Measurements from ENCODE around the gene ZNF804A. TPM values are rescaled to one million over a fixed set of nuclear protein-coding genes. Genes with fewer than 3 reads are reported as not detected.

Gene ZNF804A
- total RNA-seq, 2 experiments from 2014 or later: not detected

GRCh38 chr2:184554736-184555135 lies 43.6 kb upstream of the ZNF804A start:
- Mint-ChIP-seq H3K36me3 (ENCODE audit: low read depth) (no peaks in the 10 kb centered on the region), H3K9me3 (no peaks in the 10 kb centered on the region), H3K27ac (no peak overlapping the region), H3K4me1 (ENCODE audit: low read depth) (no peaks in the 10 kb centered on the region), H3K27me3 (no peaks in the 10 kb centered on the region), H3K4me3 (no peak overlapping the region)
- no peaks in the 10 kb centered on the region for H3K27me3 ChIP-seq (ENCODE audit: control insufficient read depth in 1 of 2, insufficient read depth in 2 of 2, low read length in 2 of 2)
- CTCF ChIA-PET: no interaction called here
- H3K27ac ChIP-seq (ENCODE audit: low read depth in 1 of 2, low read length in 2 of 2): no peak overlapping the region
- H3K4me3 ChIP-seq (ENCODE audit: low read length): no peak overlapping the region
- H3K36me3 ChIP-seq (ENCODE audit: insufficient read depth, low read length): no peaks in the 10 kb centered on the region
- no peaks in the 10 kb centered on the region for H3K9me3 ChIP-seq (ENCODE audit: control insufficient read depth in 1 of 2, insufficient read depth in 1 of 2, low read length in 2 of 2)
- DNase-seq: no peak
- H3K4me1 ChIP-seq (ENCODE audit: insufficient read depth, low read length): no peaks in the 10 kb centered on the region
- intact Hi-C loops (cut with DNase I, micrococcal nuclease): no loop called here
- no peak for ATAC-seq (ENCODE audit: poor library complexity)
- POLR2A ChIA-PET: no interaction called here
- TF ChIP-seq, protein P1, sequence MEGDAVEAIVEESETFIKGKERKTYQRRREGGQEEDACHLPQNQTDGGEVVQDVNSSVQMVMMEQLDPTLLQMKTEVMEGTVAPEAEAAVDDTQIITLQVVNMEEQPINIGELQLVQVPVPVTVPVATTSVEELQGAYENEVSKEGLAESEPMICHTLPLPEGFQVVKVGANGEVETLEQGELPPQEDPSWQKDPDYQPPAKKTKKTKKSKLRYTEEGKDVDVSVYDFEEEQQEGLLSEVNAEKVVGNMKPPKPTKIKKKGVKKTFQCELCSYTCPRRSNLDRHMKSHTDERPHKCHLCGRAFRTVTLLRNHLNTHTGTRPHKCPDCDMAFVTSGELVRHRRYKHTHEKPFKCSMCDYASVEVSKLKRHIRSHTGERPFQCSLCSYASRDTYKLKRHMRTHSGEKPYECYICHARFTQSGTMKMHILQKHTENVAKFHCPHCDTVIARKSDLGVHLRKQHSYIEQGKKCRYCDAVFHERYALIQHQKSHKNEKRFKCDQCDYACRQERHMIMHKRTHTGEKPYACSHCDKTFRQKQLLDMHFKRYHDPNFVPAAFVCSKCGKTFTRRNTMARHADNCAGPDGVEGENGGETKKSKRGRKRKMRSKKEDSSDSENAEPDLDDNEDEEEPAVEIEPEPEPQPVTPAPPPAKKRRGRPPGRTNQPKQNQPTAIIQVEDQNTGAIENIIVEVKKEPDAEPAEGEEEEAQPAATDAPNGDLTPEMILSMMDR (IDR thresholded peaks at IDR 0.05): no peak

DNA sequence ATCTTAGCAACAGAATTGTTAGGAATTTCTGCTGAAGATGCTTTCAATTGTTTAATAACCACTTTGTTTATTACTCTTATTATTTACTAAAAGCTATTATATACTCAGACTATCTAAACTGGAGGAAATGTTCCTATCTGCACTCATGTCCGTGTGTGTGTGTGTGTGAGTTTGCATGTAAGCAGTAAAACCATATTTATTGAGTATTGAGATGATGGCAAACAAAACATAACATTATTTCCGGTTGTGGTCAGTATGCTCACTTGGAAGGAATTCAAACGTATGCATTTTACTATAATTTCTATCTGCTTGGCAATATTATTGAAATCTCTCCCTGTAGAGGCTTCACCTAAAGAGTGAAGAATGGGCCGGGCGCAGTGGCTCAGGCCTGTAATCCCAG lies 43.0 kb upstream of the ZNF804A start:
- Mint-ChIP-seq H3K27me3 (no peaks in the 10 kb centered on the region), H3K27ac (no peak overlapping the region), H3K4me3 (no peak overlapping the region), H3K4me1 (ENCODE audit: low read depth) (no peaks in the 10 kb centered on the region), H3K36me3 (ENCODE audit: low read depth) (no peaks in the 10 kb centered on the region), H3K9me3 (no peaks in the 10 kb centered on the region)
- ChIA-PET POLR2A (no interaction called here), CTCF (no interaction called here)
- ATAC-seq (ENCODE audit: poor library complexity): no peak
- H3K4me3 ChIP-seq (ENCODE audit: low read length): no peak overlapping the region
- TF ChIP-seq, protein P1 (IDR thresholded peaks at IDR 0.05): no peak
- intact Hi-C loops (cut with DNase I, micrococcal nuclease): no loop called here
- H3K27me3 ChIP-seq (ENCODE audit: control insufficient read depth in 1 of 2, insufficient read depth in 2 of 2, low read length in 2 of 2): no peaks in the 10 kb centered on the region
- DNase-seq: no peak
- no peak overlapping the region for H3K27ac ChIP-seq (ENCODE audit: low read depth in 1 of 2, low read length in 2 of 2)
- H3K9me3 ChIP-seq (ENCODE audit: control insufficient read depth in 1 of 2, insufficient read depth in 1 of 2, low read length in 2 of 2): peaks cover 4% of the 10 kb centered on the region in 2 experiments
- H3K4me1 ChIP-seq (ENCODE audit: insufficient read depth, low read length): no peaks in the 10 kb centered on the region
- H3K36me3 ChIP-seq (ENCODE audit: insufficient read depth, low read length): no peaks in the 10 kb centered on the region

- Mint-ChIP-seq H3K4me3 (no peak overlapping the region), H3K27me3 (no peaks in the 10 kb centered on the region), H3K9me3 (peaks cover 3% of the 10 kb centered on the region), H3K4me1 (ENCODE audit: low read depth) (no peaks in the 10 kb centered on the region), H3K27ac (no peak overlapping the region), H3K36me3 (ENCODE audit: low read depth) (no peaks in the 10 kb centered on the region)
- no peak for DNase-seq
- no peak for ATAC-seq (ENCODE audit: poor library complexity)
- no peak overlapping the region for H3K4me3 ChIP-seq (ENCODE audit: low read length)
- TF ChIP-seq, protein P1 (IDR thresholded peaks at IDR 0.05): no peak
- peaks cover 4 to 10% of the 10 kb centered on the region in 2 experiments for H3K9me3 ChIP-seq (ENCODE audit: control insufficient read depth in 1 of 2, insufficient read depth in 1 of 2, low read length in 2 of 2)
- H3K36me3 ChIP-seq (ENCODE audit: insufficient read depth, low read length): no peaks in the 10 kb centered on the region
- CTCF ChIA-PET: no interaction called here
- no peaks in the 10 kb centered on the region for H3K4me1 ChIP-seq (ENCODE audit: insufficient read depth, low read length)
- POLR2A ChIA-PET: no interaction called here
- intact Hi-C loops (cut with DNase I, micrococcal nuclease): no loop called here
- H3K27ac ChIP-seq (ENCODE audit: low read depth in 1 of 2, low read length in 2 of 2): no peak overlapping the region
- H3K27me3 ChIP-seq (ENCODE audit: control insufficient read depth in 1 of 2, insufficient read depth in 2 of 2, low read length in 2 of 2): no peaks in the 10 kb centered on the region
Observed at GRCh38 chr2:184556639-184557038, 41.7 kb upstream of the ZNF804A start.
